Measurements from ENCODE around the gene MBOAT2.

- TF ChIP-seq EZH2 (IDR thresholded peaks at IDR 0.05), result no peak
- no peak for TF ChIP-seq MAX (IDR thresholded peaks at IDR 0.05)
- no peak for TF ChIP-seq ATF3 (IDR thresholded peaks at IDR 0.05)
- TF ChIP-seq SP1 (IDR thresholded peaks at IDR 0.05; ENCODE audit: low read depth), result no peak
- no peak for TF ChIP-seq CTCF (IDR thresholded peaks at IDR 0.05 in 2 of 3, conservative IDR thresholded peaks at IDR 0.05 in 1 of 3; ENCODE audit: borderline replicate concordance in 1 of 3, insufficient read depth in 1 of 3, low read depth in 2 of 3, low read length in 2 of 3)
Observed at GRCh38 chr2:9050122-9050809, 46.8 kb upstream of the MBOAT2 start.

Data from HCT116 (cell line).